Measurements from ENCODE around the gene MRPL32. TPM values are rescaled to one million over a fixed set of nuclear protein-coding genes. Genes with fewer than 3 reads are reported as not detected.

Gene MRPL32
- total RNA-seq, 1 experiment from 2014 or later, result 47.5 TPM

DNA sequence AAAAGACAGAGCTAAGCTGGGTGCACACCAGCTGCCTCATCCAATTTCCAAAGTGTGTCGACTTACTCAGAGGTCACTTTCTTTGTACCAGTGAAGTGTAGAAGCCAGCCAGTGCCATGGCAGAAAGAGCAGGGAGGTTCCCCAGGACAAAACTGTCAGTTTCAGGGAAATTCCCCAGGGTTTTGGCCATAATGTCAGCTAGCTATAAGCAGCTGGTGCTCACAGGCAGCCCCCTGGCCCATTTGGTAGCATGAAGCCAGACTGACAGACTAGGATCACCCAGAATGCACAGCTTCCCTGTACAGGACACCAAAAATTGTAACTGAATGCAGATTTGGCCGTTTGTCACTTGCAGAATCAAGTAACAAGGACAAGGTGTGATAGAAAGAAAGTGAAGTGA, 28.6 kb downstream of the MRPL32 start (continued):
- TF ChIP-seq, protein P1, sequence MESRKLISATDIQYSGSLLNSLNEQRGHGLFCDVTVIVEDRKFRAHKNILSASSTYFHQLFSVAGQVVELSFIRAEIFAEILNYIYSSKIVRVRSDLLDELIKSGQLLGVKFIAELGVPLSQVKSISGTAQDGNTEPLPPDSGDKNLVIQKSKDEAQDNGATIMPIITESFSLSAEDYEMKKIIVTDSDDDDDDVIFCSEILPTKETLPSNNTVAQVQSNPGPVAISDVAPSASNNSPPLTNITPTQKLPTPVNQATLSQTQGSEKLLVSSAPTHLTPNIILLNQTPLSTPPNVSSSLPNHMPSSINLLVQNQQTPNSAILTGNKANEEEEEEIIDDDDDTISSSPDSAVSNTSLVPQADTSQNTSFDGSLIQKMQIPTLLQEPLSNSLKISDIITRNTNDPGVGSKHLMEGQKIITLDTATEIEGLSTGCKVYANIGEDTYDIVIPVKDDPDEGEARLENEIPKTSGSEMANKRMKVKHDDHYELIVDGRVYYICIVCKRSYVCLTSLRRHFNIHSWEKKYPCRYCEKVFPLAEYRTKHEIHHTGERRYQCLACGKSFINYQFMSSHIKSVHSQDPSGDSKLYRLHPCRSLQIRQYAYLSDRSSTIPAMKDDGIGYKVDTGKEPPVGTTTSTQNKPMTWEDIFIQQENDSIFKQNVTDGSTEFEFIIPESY (IDR thresholded peaks at IDR 0.05; ENCODE audit: extremely low read depth, insufficient replicate concordance, low read length), result no peak
- TF ChIP-seq CEBPB (IDR thresholded peaks at IDR 0.05; ENCODE audit: low read depth) (no peak), ZNF274 (IDR thresholded peaks at IDR 0.05; ENCODE audit: low read depth, low read length) (no peak), RAD21 (IDR thresholded peaks at IDR 0.05; ENCODE audit: low read depth) (no peak), FOSL1 (IDR thresholded peaks at IDR 0.05; ENCODE audit: low read depth) (no peak)

DNA sequence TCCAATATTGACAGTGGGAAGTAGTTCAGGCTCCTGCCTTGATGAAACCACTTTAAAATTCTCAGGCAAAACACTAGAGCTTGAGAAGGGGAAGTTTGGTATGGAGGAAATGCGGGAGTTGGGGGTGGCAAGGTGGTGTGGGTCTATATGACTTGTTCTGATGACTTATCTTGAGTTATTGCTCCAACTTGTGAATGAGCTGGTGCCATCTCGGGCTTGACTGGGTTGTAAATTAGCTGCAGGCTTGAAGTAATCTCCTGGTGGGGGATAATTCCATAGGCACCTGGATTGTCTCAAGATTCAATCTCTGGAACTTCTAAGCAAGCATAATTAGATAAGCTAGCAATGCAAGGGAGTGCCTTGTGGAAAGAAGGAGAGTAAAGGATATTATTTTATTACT, 29.0 kb downstream of the MRPL32 start:
- ChIA-PET CTCF (interaction anchor here (1.4 kb wide), 1 partner anchor 20 kb away, joined by 5 read pairs; no protein-coding TSS in a partner anchor), POLR2A (no interaction called here), RAD21 (ENCODE audit: low non-redundant PET in 1 of 2, low total read pairs in 2 of 2, uncharacterized antibody in 2 of 2, unreplicated experiment in 2 of 2) (no interaction called here)
- Histone ChIP-seq H3K9ac (ENCODE audit: low read length) (no peak overlapping the region), H3K79me2 (ENCODE audit: insufficient read depth, low read length) (no peaks in the 10 kb centered on the region), H3K27ac (ENCODE audit: low read depth, low read length) (no peak overlapping the region), H3K9me3 (ENCODE audit: control insufficient read depth in 1 of 2, insufficient read depth in 1 of 2, low read depth in 1 of 2, low read length in 2 of 2) (no peaks in the 10 kb centered on the region), H2AFZ (ENCODE audit: low read depth, low read length, poor library complexity, severe bottlenecking) (no peak overlapping the region), H3K27me3 (ENCODE audit: insufficient read depth, low read length) (no peaks in the 10 kb centered on the region), H3K4me1 (ENCODE audit: control insufficient read depth in 1 of 2, insufficient read depth in 2 of 2, low read length in 2 of 2) (no peaks in the 10 kb centered on the region), H3K4me3 (replicated peaks in 1 of 2; ENCODE audit: low read depth in 1 of 2, low read length in 2 of 2) (no peak overlapping the region), H3K36me3 (ENCODE audit: control insufficient read depth in 1 of 2, insufficient read depth in 2 of 2, low read length in 2 of 2) (no peaks in the 10 kb centered on the region), H3K9me2 (ENCODE audit: insufficient read depth) (no peaks in the 10 kb centered on the region), H3K4me2 (ENCODE audit: low read length) (no peak overlapping the region), H4K20me1 (ENCODE audit: insufficient read depth) (no peaks in the 10 kb centered on the region)
- TF ChIP-seq, protein P2, sequence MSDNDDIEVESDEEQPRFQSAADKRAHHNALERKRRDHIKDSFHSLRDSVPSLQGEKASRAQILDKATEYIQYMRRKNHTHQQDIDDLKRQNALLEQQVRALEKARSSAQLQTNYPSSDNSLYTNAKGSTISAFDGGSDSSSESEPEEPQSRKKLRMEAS (IDR thresholded peaks at IDR 0.05), result no peak
- no peak for TF ChIP-seq SRF (IDR thresholded peaks at IDR 0.05; ENCODE audit: low read depth)
- TF ChIP-seq ZFX (IDR thresholded peaks at IDR 0.05), result no peak
- TF ChIP-seq YY1 (IDR thresholded peaks at IDR 0.05; ENCODE audit: extremely low read depth, insufficient replicate concordance, low read depth, low read length), result no peak
- no peak for TF ChIP-seq CBX3 (IDR thresholded peaks at IDR 0.05; ENCODE audit: low read depth)
- TF ChIP-seq, protein P1 (IDR thresholded peaks at IDR 0.05; ENCODE audit: extremely low read depth, insufficient replicate concordance, low read length), result no peak
- no peak for TF ChIP-seq RAD21 (IDR thresholded peaks at IDR 0.05; ENCODE audit: low read depth)
- TF ChIP-seq, protein P3, sequence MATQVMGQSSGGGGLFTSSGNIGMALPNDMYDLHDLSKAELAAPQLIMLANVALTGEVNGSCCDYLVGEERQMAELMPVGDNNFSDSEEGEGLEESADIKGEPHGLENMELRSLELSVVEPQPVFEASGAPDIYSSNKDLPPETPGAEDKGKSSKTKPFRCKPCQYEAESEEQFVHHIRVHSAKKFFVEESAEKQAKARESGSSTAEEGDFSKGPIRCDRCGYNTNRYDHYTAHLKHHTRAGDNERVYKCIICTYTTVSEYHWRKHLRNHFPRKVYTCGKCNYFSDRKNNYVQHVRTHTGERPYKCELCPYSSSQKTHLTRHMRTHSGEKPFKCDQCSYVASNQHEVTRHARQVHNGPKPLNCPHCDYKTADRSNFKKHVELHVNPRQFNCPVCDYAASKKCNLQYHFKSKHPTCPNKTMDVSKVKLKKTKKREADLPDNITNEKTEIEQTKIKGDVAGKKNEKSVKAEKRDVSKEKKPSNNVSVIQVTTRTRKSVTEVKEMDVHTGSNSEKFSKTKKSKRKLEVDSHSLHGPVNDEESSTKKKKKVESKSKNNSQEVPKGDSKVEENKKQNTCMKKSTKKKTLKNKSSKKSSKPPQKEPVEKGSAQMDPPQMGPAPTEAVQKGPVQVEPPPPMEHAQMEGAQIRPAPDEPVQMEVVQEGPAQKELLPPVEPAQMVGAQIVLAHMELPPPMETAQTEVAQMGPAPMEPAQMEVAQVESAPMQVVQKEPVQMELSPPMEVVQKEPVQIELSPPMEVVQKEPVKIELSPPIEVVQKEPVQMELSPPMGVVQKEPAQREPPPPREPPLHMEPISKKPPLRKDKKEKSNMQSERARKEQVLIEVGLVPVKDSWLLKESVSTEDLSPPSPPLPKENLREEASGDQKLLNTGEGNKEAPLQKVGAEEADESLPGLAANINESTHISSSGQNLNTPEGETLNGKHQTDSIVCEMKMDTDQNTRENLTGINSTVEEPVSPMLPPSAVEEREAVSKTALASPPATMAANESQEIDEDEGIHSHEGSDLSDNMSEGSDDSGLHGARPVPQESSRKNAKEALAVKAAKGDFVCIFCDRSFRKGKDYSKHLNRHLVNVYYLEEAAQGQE (IDR thresholded peaks at IDR 0.05; ENCODE audit: low read depth), result no peak
- intact Hi-C loops (cut with micrococcal nuclease), result no loop called here
- DNase-seq (ENCODE audit: low read depth, low spot score) (no peak), ATAC-seq (no peak)
- BruUV-seq (replicated peaks), result no TSS peak

Data from HCT116 (cell line).